Middle frontal gyrus (tissue), 1 donor: ENCODE measurements around the gene ENTPD8.
"Not testable (repeated sequence)": the region's sequence is repeated elsewhere in the genome, so short reads cannot be mapped to it uniquely, and the experiment has no call there.

ENCODE experiments used
- DNase-seq: peaks from one replicate; pipeline ENCODE4 v3.0.0-alpha.2; 2015; ENCODE audit warnings: low spot score; ENCODE audit errors: extremely low spot score

ENTPD8 gene

DNA sequence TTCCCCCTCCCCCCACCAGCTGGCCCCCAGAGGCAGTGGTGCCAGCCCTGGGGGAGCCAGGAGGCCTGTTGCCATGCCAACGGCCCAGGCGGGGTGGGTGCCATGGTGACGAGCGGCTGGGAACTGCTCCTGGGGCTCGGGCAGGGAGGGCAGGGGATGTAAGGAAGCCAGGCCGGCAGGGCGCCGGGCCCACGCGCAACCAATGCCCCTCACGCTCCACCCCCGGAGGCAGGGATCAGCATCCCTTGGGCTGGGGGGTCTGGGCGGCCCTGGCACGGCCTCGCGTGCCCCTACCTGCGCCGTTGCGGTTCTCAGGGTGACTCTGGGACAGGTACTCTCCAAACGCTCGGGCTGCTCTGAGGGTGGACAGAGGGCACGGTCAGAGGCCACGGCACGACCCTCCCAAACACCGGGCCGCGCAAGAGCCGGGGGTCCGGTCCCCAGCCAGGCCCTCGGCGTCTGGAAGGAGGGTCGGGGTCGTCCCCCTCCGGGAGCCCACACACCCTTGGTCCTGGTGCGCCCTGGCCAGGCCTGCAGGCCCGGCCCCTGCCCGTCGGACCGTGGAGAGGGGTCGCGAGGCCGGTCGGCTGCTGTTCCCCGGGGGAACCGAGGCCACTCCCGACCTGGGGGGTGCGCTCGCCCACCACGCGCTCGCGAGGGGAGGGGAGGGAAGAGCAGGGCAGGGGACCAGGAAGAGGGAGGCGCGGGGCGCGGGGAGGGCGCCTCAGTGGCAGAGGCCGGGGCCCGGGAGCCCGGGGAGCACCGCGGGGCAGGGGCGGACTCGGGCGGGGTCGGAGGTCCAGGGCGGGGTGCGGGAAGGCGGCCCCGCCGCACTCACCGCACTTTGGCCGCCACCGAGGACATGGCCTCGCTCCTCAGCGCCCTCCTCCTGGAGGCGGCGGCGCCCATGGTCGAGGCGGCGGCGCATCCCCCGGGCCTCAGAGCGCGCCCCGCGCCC, 17.3 kb upstream of the ENTPD8 start:
- DNase-seq, result no peak

DNA sequence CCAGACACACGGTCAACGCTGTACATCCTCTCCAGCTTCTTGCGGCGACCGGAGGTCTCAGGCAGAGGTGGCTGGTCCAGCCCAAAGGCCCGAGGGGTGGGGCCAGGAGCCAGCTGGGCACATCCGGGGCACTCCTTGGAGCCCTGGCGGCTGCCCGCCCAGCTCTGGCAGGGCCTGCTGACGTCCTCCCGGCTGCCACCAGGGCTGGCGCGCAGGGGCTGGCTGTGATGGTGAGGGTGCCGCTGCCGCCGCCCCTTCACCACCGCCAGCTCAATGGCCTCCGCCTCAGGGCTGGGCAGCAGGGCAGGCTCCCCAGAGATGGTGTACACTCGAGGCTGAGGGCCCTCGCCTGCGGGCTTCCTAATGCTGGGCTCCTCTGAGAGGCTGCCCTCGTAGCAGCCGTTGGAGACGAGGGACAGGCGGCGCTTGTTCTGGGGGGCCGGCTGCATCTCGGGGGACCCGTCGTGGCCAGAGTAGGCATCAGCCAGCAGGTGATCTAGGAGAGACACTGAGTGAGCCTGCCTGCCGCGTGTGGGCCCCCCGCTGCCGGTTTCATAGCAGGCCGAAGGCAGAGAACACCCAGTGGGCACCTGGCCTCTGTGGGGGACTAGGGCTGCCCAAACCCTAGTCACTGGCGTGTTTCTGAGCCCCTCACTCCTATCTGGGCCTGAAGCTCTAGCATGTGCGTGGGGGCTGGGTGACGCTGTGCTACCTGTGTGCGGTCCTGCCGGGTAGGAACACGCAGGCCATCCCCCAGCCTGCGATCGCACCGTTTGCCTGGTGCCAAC, 16.4 kb upstream of the ENTPD8 start:
- no peak for DNase-seq

DNA sequence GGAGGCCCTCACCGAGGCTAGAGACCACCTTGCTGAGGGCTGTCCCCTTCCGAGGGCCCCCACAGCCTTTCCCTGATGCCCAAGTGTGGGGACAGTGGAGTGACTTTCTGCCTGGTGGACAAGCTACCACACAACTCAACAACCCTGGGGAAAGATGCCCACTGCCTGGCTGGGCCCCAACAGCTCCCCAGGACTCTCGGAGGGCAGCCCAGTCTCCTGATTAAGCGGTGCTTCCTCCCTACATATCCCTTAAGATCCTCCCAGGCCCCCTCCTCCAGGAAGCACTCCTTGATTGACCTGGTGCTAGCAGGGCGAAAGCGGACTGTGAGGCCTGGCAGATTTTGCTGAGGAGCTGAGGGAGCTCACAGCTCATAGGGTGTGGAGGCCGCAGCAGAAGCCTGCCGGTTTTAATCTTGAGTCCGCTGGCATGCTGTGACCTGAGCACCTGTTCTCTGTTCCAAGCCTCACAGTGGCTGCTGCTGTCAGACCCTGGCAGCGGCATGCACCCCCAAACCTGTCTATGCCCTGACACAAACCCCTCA, 15.8 kb upstream of the ENTPD8 start:
- no peak for DNase-seq

DNA sequence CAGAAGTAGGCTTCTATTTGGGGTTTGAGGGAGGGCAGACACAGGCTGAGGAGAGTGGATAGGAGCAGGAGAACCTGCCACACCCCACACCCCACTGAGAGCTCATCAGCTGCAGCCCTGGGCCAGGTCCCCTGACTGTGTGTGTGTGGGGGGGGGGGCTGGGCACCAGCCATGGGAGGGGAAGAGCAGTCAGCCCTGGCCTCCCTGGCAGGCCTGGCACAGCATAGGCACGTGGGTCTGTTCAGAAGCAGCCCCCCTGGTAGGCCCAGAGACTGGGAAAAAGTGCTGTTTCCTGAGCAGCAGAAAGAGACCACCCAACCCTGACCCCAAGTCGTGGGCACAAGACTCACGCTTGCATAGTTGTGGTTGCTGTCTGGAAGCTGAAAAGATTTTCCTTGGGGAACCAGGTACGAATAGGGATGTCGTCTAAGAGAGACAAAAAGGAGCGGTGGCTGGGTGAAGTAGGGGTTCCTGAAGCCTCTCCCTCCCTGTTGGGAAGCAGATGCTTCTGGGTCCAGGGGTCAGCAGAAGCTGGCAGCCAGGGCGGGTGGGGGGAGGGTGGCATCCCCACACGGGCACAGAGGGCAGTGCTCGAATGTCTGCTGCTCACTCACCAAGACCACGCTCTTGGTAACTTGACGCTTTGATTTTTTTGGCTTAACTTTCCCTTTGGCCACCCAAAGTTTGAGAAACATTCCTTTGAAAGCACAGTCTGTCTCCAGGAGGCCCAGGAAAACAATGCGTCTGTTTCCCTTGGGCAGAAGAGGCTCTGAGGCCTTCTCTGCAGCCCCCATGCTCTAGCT, 15.1 kb upstream of the ENTPD8 start:
- no peak for DNase-seq

DNA sequence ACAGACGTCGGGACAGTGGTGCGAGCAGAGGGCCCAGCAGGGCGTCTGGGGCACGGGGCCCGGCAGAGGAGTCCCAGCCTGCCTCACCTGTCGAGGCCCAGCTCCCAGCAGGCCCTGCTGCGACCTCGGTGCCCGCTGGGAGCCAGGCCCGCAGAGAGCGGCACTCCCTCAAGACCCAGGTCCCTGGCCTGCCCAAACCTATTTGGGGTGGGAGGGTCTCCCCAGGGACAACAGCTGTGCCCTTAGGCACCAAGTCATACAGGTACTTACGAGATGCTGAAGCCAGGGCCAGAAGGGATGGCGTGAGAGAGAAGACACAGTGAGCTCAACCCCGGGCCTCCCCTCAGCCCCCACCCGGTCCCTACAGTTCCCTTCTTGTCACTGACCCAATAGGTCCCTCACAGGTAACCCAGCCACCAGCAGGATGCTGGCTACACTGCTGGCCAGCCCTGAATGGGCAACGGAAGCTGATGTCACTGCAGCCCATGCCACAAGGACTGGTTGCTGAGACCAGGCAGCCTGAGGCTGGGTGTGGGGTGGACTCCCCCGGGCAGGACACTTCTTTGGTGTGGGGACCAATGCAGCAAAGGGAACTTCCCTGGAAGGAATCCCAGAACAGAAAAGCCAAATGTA, 14.3 kb upstream of the ENTPD8 start:
- DNase-seq, result no peak

DNA sequence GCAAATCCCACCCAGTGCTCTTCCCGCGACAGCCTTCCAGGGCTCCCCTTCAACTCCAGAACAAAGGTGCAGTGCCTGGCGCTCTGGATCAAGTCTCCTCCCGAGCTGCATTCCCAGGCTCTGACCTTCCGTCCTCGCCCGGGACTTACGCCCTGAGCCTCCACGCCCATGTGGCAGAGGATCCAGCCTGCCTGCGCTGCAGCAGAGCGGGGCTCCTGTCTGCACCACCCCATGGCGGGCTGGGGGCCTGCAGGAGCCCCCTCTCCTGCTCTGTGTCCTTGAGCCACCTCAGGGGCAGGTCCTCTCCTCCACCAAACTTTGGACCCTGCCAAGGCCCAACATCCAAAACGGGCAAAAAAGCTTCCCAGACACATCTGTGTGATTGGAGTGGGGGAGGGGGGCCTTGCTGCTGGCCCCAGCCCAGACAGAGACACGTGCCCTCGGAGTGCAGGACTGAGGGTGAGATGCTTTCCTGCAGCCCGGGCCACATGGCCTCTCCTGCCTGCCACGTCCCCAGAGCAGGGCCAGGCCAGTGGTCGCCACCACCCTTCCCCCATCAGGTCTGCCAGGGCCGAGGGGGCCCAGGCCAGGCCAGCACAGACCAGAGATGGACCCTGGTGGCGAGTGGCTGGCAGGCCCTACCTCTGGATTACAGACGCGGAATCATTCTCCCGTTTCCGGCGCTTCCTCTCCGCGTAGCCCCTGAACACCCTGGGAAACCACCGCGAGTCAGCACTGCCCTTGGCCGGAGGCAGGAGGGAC, 13.6 kb upstream of the ENTPD8 start:
- no peak for DNase-seq

DNA sequence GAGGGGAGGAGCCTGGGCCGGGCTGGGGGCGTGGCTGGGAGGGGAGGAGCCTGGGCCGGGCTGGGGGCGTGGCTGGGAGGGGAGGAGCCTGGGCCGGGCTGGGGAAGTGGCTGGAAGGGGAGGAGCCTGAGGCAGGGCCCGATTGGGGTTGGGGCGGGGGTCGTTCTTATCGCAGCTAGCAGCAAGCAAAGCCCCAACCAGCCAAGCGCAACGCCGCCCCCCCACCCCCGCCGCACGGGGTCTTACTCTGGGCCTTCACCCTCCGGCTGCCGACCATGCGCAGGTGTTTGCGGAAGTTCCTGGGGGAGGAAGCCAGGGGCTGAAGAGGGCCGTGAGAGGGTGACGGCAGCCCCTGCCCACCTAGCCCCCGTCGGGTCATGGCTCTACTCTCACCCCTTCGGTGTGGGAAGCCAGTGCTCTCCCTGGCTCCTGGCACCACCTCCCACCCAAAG, 13.0 kb upstream of the ENTPD8 start:
- DNase-seq, result no peak

DNA sequence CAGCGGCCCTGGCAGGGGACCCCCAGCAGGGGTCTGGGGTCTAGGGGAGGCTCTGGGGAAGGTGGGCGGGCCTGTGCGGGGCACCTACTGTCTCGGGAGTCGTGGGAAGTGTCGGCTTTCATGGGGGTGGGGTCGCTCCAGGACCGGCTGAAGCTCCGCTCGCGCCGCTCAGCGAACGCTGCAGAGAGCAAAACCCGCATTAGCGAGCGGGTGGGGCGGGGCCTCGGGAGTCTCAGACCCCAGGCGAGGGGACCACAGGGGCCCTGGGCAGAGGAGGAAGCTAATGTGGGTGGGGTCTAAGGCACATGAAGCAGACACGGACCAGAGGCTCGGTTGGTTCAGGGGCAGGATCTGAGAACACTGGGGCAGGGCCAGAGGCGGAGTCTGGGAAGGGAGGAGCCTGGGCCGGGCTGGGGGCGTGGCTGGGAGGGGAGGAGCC, 12.5 kb upstream of the ENTPD8 start:
- DNase-seq, result no peak

DNA sequence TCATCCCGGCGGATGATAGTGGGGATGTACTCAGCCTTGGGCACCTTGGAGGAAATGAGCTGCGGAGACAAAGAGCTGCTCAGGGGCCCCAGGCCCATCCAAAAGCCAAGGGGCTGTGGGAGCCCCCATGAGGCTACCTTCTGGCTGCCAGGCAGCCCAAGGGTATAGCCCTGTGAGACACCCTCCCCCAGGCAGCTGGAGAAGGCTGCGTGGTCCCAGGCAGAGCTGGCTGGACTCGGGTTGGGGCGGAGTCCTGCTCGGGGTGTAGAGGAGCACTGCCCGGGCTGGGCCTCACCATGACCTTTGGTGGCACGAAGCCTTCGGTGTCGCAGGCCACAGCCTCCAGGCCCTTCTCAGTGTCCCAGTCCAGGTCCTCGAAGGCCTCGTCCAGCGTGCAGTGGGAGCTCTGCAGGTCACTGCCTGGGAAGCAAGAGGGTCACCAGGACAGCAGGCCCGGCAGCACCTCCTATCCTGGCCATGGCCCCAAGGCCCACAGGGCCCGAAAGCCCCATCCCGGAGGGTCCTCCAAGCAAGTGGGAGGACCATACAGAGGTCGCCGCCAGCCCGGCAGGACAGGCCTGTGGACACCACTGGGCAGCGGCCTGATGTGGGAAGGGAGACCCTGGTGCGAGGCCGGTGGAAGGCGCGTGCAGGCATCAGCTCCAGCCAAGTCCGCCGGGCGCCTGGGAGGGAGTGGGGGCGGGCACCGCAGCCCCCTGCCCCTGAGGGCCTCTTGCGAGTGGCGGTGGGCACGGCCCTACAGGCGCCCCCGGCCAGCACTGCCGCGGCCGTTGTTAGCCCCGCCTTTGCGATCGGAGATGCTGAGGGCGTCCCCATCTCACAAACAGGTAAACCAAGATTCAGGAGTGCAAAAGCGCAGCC, 11.8 kb upstream of the ENTPD8 start:
- no peak for DNase-seq

DNA sequence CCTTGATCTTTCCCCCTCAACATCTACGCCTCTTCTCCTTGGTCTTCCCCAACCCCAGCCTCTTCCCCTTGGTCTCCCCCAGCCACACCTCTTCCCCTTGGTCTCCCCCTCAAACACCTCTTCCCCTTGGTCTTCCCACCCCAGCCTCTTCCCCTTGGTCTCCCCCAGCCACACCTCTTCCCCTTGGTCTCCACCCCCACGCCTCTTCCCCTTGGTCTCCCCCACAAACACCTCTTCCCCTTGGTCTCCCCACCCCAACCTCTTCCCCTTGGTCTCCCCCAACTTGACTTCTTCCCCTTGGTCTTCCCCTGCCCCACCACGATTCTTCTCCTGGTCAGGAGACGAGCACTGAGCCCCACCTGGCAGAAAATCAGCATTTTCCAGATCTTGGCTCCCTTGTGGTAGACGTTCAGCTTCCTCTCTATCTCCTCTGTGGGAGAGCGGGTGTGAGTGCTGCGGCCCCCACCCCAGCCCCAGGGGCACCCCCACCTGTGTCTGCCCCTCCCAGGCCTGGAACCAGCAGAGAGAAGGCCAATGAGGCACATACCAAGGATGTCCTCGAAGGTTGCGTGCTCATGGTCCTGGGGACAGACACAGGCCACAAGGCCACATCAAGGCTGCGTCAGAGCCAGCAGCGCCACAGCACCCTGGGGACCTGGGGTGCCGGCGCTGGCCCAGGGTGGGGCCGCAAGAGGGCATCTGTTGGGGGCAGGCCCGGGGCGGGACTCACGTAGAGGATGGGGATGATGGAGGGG, 11.0 kb upstream of the ENTPD8 start:
- DNase-seq, result no peak

DNA sequence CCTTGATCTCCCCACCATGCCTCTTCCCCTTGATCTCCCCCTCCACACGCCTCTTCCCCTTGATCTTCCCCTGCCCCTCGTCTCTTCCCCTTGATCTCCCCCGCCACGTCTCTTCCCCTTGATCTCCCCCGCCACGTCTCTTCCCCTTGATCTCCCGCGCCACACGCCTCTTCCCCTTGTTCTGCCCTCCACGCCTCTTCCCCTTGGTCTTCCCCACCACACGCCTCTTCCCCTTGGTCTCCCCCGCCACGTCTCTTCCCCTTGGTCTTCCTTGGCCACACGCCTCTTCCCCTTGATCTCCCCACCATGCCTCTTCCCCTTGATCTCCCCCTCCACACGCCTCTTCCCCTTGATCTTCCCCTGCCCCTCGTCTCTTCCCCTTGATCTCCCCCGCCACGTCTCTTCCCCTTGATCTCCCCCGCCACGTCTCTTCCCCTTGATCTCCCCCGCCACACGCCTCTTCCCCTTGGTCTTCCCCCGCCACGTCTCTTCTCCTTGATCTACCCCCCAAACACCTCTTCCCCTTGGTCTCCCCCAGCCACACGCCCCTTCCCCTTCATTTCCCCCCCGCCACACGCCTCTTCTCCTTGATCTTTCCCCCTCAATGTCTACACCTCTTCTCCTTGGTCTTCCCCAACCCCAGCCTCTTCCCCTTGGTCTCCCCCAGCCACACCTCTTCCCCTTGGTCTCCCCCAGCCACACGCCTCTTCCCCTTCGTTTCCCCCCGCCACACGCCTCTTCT, 10.3 kb upstream of the ENTPD8 start:
- DNase-seq, result not testable (repeated sequence)

DNA sequence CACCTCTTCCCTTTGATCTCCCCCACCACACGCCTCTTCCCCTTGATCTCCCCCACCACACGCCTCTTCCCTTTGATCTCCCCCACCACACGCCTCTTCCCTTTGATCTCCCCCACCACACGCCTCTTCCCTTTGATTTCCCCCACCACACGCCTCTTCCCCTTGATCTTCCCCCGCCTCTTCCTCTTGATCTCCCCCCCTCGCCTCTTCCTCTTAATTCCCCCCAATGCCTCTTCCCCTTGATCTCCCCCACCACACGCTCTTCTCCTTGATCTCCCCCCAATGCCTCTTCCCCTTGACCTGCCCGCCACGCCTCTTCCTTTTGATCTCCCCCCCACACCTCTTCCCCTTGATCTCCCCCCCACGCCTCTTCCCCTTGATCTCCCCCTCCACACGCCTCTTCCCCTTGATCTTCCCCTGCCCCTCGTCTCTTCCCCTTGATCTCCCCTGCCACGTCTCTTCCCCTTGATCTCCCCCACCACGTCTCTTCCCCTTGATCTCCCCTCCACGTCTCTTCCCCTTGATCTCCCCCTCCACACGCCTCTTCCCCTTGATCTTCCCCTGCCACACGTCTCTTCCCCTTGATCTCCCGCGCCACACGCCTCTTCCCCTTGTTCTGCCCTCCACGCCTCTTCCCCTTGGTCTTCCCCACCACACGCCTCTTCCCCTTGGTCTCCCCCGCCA, 9.5 kb upstream of the ENTPD8 start:
- not testable (repeated sequence) for DNase-seq

DNA sequence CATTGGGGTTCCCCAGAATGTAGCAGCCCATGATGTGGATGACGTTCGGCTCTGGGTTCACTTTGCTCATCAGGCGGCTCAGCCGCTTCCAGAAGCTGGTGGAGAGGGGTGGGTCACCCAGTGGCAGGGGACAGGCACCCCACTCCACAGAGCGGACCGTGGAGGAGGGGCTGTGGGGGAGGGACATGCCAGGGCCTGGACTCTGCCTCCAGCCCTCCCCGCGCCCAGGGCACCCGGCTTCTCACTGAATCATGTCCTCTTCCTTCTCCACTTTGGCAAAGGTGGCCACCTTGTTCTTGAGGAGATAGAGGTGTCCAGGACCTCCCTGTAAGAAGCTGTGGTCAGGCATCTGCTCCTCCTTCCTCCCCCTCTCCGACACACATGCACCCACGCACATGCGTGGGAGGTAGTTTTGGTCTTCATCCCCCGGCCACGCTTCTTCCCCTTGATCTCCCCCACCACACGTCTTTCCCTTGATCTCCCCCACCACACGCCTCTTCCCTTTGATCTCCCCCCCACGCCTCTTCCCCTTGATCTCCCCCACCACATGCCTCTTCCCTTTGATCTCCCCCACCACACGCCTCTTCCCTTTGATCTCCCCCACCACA, 8.9 kb upstream of the ENTPD8 start:
- no peak for DNase-seq

DNA sequence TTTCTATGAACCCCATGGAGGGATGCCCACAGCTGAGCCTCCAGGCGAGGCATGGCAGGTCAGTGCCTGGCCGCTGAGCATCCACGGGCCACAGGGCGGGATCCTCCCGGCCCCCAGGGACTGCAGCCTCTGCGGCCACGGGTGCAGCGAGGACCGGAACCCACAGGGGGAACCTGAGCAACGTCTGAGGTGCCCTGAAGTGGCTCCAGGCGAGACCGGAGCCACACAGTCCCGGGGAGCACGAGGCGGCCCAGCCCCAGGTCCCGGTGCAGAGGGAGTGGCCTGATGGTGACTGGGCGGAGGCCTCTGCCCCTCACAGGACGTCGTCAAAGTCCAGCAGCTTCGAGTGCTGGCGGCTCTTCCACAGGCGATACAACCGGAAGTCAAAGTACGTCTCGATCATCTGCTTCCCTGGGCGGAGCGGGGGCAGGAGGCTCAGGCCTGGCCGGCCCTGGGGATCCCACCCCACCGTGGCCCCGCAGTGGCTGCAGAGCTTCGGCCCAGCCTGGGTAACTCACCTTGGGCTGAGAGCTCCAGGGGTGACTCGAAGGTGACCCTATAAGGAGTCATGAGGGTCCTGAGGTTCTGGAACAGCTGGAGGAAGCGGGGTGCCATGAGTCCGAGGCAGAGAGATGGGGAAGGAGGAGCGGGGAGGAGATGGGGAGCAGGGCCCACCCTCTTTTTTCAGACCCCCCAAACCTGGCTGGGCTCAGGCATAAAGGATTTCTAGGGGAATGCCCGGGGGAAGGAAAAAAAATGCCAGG, 8.1 kb upstream of the ENTPD8 start:
- DNase-seq, result no peak

DNA sequence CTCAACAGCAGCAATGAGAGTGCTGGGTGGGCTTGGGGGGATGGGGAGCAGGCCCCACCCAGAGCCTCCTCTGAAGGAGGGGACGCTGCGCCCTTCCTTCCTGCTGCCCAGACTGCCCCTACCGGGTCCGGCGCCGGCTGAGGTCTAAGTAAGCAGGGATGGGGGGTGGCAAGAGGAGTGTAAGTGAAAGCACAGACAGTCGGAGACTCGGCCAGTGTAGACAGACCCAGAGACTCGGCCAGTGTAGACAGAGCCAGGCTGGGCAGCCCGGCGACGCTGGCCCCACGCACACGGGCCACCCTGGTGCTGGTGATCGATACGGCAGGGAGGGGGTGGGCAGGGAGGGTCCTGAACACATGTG, 7.4 kb upstream of the ENTPD8 start:
- no peak for DNase-seq
